Measurements from ENCODE around the gene PTPN23. TPM values are rescaled to one million over a fixed set of nuclear protein-coding genes. Genes with fewer than 3 reads are reported as not detected.

Gene PTPN23
- total and polyA plus RNA-seq, 9 of the 15 experiments (the other 6 are each of a cell fraction or from before 2014, with no cell fraction given) = 0.41 to 58.7 (median 7.2) TPM

DNA sequence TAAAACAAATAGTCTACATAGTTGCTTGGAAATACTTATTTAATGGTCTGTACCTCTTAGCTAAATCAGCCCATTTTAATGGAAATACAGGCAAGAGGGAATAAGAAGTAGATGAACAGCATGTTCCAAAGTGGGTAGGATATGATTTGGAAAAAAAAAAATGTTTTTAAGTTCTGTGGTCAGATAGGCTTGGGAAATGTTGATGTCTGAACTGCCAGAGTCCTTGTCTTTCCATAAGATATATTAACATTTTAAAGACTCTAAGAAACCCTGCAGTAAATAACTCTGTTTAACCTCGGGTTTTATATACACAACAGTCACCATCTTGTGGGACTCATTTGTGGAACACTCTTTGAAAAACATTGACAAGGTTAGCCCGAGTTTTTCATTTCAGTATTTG is 40.0 kb upstream of the PTPN23 start:
- Histone ChIP-seq H4K20me1 (replicated peaks; ENCODE audit: control insufficient read depth, insufficient read depth, low read length) (no peaks in the 10 kb centered on the region), H3K79me2 (ENCODE audit: control insufficient read depth, insufficient read depth, low read length) (no peaks in the 10 kb centered on the region), H3K9me3 (replicated peaks; ENCODE audit: control insufficient read depth, insufficient read depth, low read depth, low read length) (no peaks in the 10 kb centered on the region), H3K36me3 (ENCODE audit: control insufficient read depth, insufficient read depth, low read length) (peaks cover 96% of the 10 kb centered on the region), H2AFZ (ENCODE audit: low read depth, low read length) (no peak overlapping the region), H3K4me3 (no peak overlapping the region), H3K4me2 (ENCODE audit: insufficient read depth, low read length) (no peak overlapping the region), H3K27me3 (ENCODE audit: control insufficient read depth in 2 of 2, insufficient read depth in 2 of 2, low read length in 2 of 2) (no peaks in the 10 kb centered on the region), H3K4me1 (replicated peaks in 1 of 2; ENCODE audit: control insufficient read depth in 2 of 2, insufficient read depth in 2 of 2, low read length in 2 of 2) (peaks cover under 1 to 3% of the 10 kb centered on the region in 2 experiments; a peak in 3 of 5 replicates), H3K9me1 (ENCODE audit: control insufficient read depth, insufficient read depth, low read length) (no peaks in the 10 kb centered on the region), H3K27ac (ENCODE audit: extremely low read depth, low read depth, low read length) (no peak overlapping the region), H3K9ac (ENCODE audit: insufficient read depth in 1 of 2, low read depth in 2 of 2, low read length in 2 of 2) (no peak overlapping the region)
- no peak for ATAC-seq
- no peak for DNase-seq (ENCODE audit: extremely low read depth in 1 of 4, low spot score in 3 of 4)
- no peak for FAIRE-seq
- in situ Hi-C loops (cut with MboI) = no loop called here
- ChIA-PET CTCF (ENCODE audit: low intra/inter-chr PET ratio) (no interaction called here), POLR2A (interaction anchor here (0.6 to 0.8 kb wide), 2 partner anchors 19 to 312 kb away, joined by 3 to 4 read pairs; no protein-coding TSS in a partner anchor)
- BruUV-seq (replicated peaks) = no TSS peak
- WGBS (ENCODE audit: insufficient coverage, low coverage, missing lambda C conversion rate) = 67% methylated on average over 2 of the region's 2 CpGs
- intact Hi-C loops (cut with micrococcal nuclease) = no loop called here
- TF ChIP-seq NR4A1 (CRISPR knock-in tag; IDR thresholded peaks at IDR 0.05) = no peak
- TF ChIP-seq NR4A1 (tag; IDR thresholded peaks at IDR 0.05) = no peak
- no peak for TF ChIP-seq STAT6 (CRISPR knock-in tag; IDR thresholded peaks at IDR 0.05)
- no peak for TF ChIP-seq PTTG1 (tag; IDR thresholded peaks at IDR 0.05; ENCODE audit: low read depth)
- TF ChIP-seq, protein P1, sequence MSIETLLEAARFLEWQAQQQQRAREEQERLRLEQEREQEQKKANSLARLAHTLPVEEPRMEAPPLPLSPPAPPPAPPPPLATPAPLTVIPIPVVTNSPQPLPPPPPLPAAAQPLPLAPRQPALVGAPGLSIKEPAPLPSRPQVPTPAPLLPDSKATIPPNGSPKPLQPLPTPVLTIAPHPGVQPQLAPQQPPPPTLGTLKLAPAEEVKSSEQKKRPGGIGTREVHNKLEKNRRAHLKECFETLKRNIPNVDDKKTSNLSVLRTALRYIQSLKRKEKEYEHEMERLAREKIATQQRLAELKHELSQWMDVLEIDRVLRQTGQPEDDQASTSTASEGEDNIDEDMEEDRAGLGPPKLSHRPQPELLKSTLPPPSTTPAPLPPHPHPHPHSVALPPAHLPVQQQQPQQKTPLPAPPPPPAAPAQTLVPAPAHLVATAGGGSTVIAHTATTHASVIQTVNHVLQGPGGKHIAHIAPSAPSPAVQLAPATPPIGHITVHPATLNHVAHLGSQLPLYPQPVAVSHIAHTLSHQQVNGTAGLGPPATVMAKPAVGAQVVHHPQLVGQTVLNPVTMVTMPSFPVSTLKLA (conservative IDR thresholded peaks at IDR 0.05) = no peak
- TF ChIP-seq, protein P2, sequence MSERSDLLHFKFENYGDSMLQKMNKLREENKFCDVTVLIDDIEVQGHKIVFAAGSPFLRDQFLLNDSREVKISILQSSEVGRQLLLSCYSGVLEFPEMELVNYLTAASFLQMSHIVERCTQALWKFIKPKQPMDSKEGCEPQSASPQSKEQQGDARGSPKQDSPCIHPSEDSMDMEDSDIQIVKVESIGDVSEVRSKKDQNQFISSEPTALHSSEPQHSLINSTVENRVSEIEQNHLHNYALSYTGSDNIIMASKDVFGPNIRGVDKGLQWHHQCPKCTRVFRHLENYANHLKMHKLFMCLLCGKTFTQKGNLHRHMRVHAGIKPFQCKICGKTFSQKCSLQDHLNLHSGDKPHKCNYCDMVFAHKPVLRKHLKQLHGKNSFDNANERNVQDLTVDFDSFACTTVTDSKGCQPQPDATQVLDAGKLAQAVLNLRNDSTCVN (CRISPR knock-in tag; IDR thresholded peaks at IDR 0.05) = no peak
- no peak for TF ChIP-seq HNRNPL (IDR thresholded peaks at IDR 0.05; ENCODE audit: low read depth, low read length)
- no peak for TF ChIP-seq ZNF280B (CRISPR knock-in tag; IDR thresholded peaks at IDR 0.05)
- TF ChIP-seq ZNF347 (CRISPR knock-in tag; IDR thresholded peaks at IDR 0.05; ENCODE audit: low read depth) = no peak
- TF ChIP-seq OTX1 (CRISPR knock-in tag; IDR thresholded peaks at IDR 0.05) = no peak
- no peak for TF ChIP-seq RFX5 (IDR thresholded peaks at IDR 0.05; ENCODE audit: low read depth, low read length)
